Right hindlimb (tissue), 1 donor: ENCODE data around the gene TNPO3.

Experiments used
- DNase-seq: peaks from one replicate; pipeline ENCODE4 v3.0.0-alpha.2; 2018

TNPO3 gene

GRCh38 chr7:128904381-128905197 lies 150.3 kb downstream of the TNPO3 start:
- DNase-seq: no peak
